ENCODE data around the gene C6orf89. TPM values are rescaled to one million over a fixed set of nuclear protein-coding genes. Genes with fewer than 3 reads are reported as not detected.
A peak's percentile ranks its signal among the peaks of the same experiment; 100 is the strongest.

C6orf89 gene
- total RNA-seq, 1 donor from 2014 or later, result 28.4 TPM

GRCh38 chr6:36967757-36968156 is 82.0 kb downstream of the C6orf89 start:
- Mint-ChIP-seq H3K4me1 (ENCODE audit: low read depth) (peaks cover 15% of the 10 kb centered on the region), H3K27me3 (ENCODE audit: low read depth) (no peaks in the 10 kb centered on the region), H3K9me3 (no peaks in the 10 kb centered on the region), H3K36me3 (ENCODE audit: low read depth) (peaks cover 59% of the 10 kb centered on the region), H3K4me3 (ENCODE audit: low read depth) (no peak overlapping the region), H3K27ac (no peak overlapping the region)
- intact Hi-C loops (cut with micrococcal nuclease), result no loop called here
- no peak for DNase-seq (ENCODE audit: low spot score)

- Mint-ChIP-seq H3K27me3 (ENCODE audit: low read depth) (no peaks in the 10 kb centered on the region), H3K4me1 (ENCODE audit: low read depth) (peaks cover 8% of the 10 kb centered on the region), H3K27ac (peak overlapping the region; percentile 17), H3K36me3 (ENCODE audit: low read depth) (peaks cover 65% of the 10 kb centered on the region), H3K9me3 (no peaks in the 10 kb centered on the region), H3K4me3 (ENCODE audit: low read depth) (no peak overlapping the region)
- DNase-seq (ENCODE audit: low spot score), result no peak
- intact Hi-C loops (cut with micrococcal nuclease), result no loop called here
Observed at GRCh38 chr6:36968266-36968977, 82.7 kb downstream of the C6orf89 start.

- Mint-ChIP-seq H3K27me3 (ENCODE audit: low read depth) (no peaks in the 10 kb centered on the region), H3K4me1 (ENCODE audit: low read depth) (peaks cover 3% of the 10 kb centered on the region), H3K4me3 (ENCODE audit: low read depth) (no peak overlapping the region), H3K36me3 (ENCODE audit: low read depth) (peaks cover 74% of the 10 kb centered on the region), H3K9me3 (no peaks in the 10 kb centered on the region), H3K27ac (no peak overlapping the region)
- no peak for DNase-seq (ENCODE audit: low spot score)
- intact Hi-C loops (cut with micrococcal nuclease), result no loop called here
Observed at GRCh38 chr6:36969240-36969691, 83.5 kb downstream of the C6orf89 start.

GRCh38 chr6:36969988-36970891 is 84.5 kb downstream of the C6orf89 start:
- no peak overlapping the region for H3K27ac Mint-ChIP-seq
- H3K4me1 Mint-ChIP-seq (ENCODE audit: low read depth), result no peaks in the 10 kb centered on the region
- DNase-seq (ENCODE audit: low spot score), result no peak
- H3K27me3 Mint-ChIP-seq (ENCODE audit: low read depth), result no peaks in the 10 kb centered on the region
- no peak overlapping the region for H3K4me3 Mint-ChIP-seq (ENCODE audit: low read depth)
- H3K36me3 Mint-ChIP-seq (ENCODE audit: low read depth), result peaks cover 82% of the 10 kb centered on the region
- intact Hi-C loops (cut with micrococcal nuclease), result no loop called here
- no peaks in the 10 kb centered on the region for H3K9me3 Mint-ChIP-seq

GRCh38 chr6:36970892-36971842 is 85.4 kb downstream of the C6orf89 start:
- Mint-ChIP-seq H3K4me3 (ENCODE audit: low read depth) (no peak overlapping the region), H3K4me1 (ENCODE audit: low read depth) (no peaks in the 10 kb centered on the region), H3K9me3 (no peaks in the 10 kb centered on the region), H3K27me3 (ENCODE audit: low read depth) (no peaks in the 10 kb centered on the region), H3K27ac (no peak overlapping the region), H3K36me3 (ENCODE audit: low read depth) (peaks cover 89% of the 10 kb centered on the region)
- DNase-seq (ENCODE audit: low spot score), result no peak
- intact Hi-C loops (cut with micrococcal nuclease), result no loop called here

- DNase-seq (ENCODE audit: low spot score), result no peak
- H3K27me3 Mint-ChIP-seq (ENCODE audit: low read depth), result no peaks in the 10 kb centered on the region
- H3K36me3 Mint-ChIP-seq (ENCODE audit: low read depth), result peaks cover 91% of the 10 kb centered on the region
- H3K4me3 Mint-ChIP-seq (ENCODE audit: low read depth), result no peak overlapping the region
- H3K9me3 Mint-ChIP-seq, result no peaks in the 10 kb centered on the region
- no peak overlapping the region for H3K27ac Mint-ChIP-seq
- intact Hi-C loops (cut with micrococcal nuclease), result no loop called here
- H3K4me1 Mint-ChIP-seq (ENCODE audit: low read depth), result no peaks in the 10 kb centered on the region
Observed at GRCh38 chr6:36971921-36972673, 86.3 kb downstream of the C6orf89 start.

DNA sequence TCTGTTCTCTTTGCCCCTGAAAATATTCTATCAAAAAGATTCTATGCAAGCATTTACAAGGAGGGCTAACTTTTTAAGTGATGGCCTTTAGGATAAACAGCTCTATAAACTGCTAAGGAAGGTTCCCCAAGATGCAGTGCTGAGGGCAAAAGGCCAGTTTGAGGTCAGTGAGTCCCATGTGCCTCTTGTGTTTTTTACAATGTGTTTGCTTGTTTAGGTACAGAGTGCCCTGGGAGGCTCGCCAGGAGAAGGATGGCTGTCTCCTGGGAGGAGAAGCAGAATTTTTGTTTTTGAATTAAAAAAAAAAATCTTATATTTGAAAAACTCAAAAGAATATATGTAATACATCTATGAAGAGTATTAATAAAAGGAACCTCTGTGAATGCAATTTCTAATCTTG is 87.4 kb downstream of the C6orf89 start:
- Mint-ChIP-seq H3K36me3 (ENCODE audit: low read depth) (peaks cover 92% of the 10 kb centered on the region), H3K4me3 (ENCODE audit: low read depth) (no peak overlapping the region), H3K27me3 (ENCODE audit: low read depth) (no peaks in the 10 kb centered on the region), H3K9me3 (no peaks in the 10 kb centered on the region), H3K4me1 (ENCODE audit: low read depth) (peaks cover 2% of the 10 kb centered on the region), H3K27ac (no peak overlapping the region)
- DNase-seq (ENCODE audit: low spot score), result no peak
- intact Hi-C loops (cut with micrococcal nuclease), result no loop called here

DNA sequence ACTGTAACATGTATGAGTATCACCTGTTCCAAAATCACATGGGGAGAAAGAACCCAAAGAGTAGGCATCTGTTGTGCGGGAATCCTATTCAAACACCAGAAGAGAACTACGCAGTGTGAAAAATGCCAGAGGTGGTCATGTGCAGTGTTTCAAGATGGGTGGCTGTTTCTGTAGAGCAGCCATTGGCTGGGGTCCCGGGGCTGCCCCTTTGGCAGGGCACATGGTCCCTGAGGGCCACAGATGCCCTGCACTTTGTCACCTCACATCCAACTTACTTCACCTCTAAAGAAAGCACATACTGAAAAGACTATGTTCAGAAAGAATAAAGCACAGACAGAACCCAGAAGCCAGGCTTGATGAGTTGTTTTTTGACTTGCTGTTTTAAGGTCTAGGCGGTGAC is 87.9 kb downstream of the C6orf89 start:
- H3K4me1 Mint-ChIP-seq (ENCODE audit: low read depth), result peaks cover 2% of the 10 kb centered on the region
- H3K27me3 Mint-ChIP-seq (ENCODE audit: low read depth), result no peaks in the 10 kb centered on the region
- no peak for DNase-seq (ENCODE audit: low spot score)
- H3K9me3 Mint-ChIP-seq, result no peaks in the 10 kb centered on the region
- no peak overlapping the region for H3K27ac Mint-ChIP-seq
- peaks cover 91% of the 10 kb centered on the region for H3K36me3 Mint-ChIP-seq (ENCODE audit: low read depth)
- intact Hi-C loops (cut with micrococcal nuclease), result no loop called here
- H3K4me3 Mint-ChIP-seq (ENCODE audit: low read depth), result no peak overlapping the region

DNA sequence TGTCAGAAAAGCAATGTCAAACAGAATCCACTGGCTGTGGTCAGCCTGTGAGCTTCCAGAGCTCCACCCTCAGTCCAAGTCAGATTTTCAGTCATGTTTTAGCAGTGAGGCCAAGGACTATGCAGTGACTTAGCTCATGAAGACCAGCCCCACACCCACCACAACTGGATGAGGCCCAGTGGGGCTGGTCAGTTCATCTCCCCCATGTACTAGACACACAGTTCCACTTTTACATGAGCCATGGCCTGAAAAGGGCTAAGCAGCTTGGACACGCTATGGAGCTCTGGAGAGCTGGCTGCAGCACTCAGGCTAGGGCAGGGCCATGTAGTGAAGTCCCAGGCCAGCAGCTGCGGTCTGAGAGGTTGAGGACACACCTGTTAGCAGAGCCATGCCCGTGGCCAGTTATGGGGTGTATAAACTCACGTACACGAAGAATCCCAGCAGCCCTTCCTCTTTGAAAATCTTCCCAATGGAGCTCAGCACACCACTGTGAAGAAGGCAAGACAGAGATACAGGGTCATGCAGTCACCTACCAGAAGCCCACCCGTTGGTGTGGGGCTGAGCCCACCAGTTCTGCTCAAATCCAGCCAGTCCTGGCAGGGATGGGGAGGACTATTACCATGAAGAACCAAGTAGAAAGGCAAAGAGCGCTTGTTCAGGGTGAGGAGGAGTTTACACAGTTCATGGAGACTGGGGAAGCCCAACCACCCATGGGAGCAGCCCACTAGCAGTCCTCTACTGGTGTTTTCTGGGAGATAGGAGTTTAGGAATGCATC is 89.7 kb downstream of the C6orf89 start:
- intact Hi-C loops (cut with micrococcal nuclease), result no loop called here
- DNase-seq (ENCODE audit: low spot score), result no peak
- no peak overlapping the region for H3K27ac Mint-ChIP-seq
- no peaks in the 10 kb centered on the region for H3K9me3 Mint-ChIP-seq
- no peak overlapping the region for H3K4me3 Mint-ChIP-seq (ENCODE audit: low read depth)
- peaks cover 9% of the 10 kb centered on the region for H3K4me1 Mint-ChIP-seq (ENCODE audit: low read depth)
- H3K27me3 Mint-ChIP-seq (ENCODE audit: low read depth), result no peaks in the 10 kb centered on the region
- peaks cover 90% of the 10 kb centered on the region for H3K36me3 Mint-ChIP-seq (ENCODE audit: low read depth)

DNA sequence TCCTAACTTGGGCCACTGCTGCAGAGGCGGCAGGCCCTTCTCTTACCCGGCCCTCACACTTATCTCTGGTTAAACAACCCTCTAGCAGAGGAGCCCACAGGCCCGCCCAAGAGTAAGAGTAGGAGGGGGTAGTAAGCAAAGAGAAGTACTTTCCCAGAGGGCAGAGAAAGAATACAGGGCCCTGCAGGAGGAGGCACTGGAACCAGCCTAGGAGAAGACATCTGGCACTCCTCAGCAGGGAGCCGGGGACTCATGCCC is 90.2 kb downstream of the C6orf89 start:
- peaks cover 13% of the 10 kb centered on the region for H3K4me1 Mint-ChIP-seq (ENCODE audit: low read depth)
- no peak overlapping the region for H3K27ac Mint-ChIP-seq
- H3K27me3 Mint-ChIP-seq (ENCODE audit: low read depth), result no peaks in the 10 kb centered on the region
- H3K4me3 Mint-ChIP-seq (ENCODE audit: low read depth), result no peak overlapping the region
- intact Hi-C loops (cut with micrococcal nuclease), result no loop called here
- DNase-seq (ENCODE audit: low spot score), result no peak
- H3K36me3 Mint-ChIP-seq (ENCODE audit: low read depth), result peaks cover 88% of the 10 kb centered on the region
- no peaks in the 10 kb centered on the region for H3K9me3 Mint-ChIP-seq

GRCh38 chr6:36976509-36976908 is 90.8 kb downstream of the C6orf89 start:
- Mint-ChIP-seq H3K4me1 (ENCODE audit: low read depth) (peaks cover 14% of the 10 kb centered on the region), H3K36me3 (ENCODE audit: low read depth) (peaks cover 85% of the 10 kb centered on the region), H3K27ac (no peak overlapping the region), H3K27me3 (ENCODE audit: low read depth) (no peaks in the 10 kb centered on the region), H3K4me3 (ENCODE audit: low read depth) (no peak overlapping the region), H3K9me3 (no peaks in the 10 kb centered on the region)
- no peak for DNase-seq (ENCODE audit: low spot score)
- intact Hi-C loops (cut with micrococcal nuclease), result no loop called here

Measured in activated T-helper 2 cell treated with anti-CD3 and anti-CD28 coated beads, Interferon-gamma antibody, Interleukin-2, Interleukin-4, amounts not matched to agents 10 μg/mL and 5 μg/mL and 100 μg/mL, durations not matched to agents 14 hours and 24 hours and 36 hours (primary cell).